Adrenal gland (tissue), 12 donors: ENCODE measurements around the gene MBLAC1. TPM values are rescaled to one million over a fixed set of nuclear protein-coding genes. Genes with fewer than 3 reads are reported as not detected.

ENCODE experiments used
- DNase-seq, 7 donors: peaks; one replicate each; pipeline ENCODE4 v3.0.0-alpha.2; 2019 to 2020
- H3K27ac ChIP-seq, 5 donors: fragments of 200-600 bp; sonication (generic) in 4 of 5; 1 replicate in 3 of 5; 2 replicates in 2 of 5; pipeline versions ENCODE4 v1.5.1 to v1.8.0; 2016 to 2020; ENCODE audit warnings: mild to moderate bottlenecking in 1 of 5
- H3K27me3 ChIP-seq: fragments of 200-600 bp; 2 replicates; pipeline ENCODE4 v1.8.0; 2021
- H3K36me3 ChIP-seq, 2 donors: fragments of 200-600 bp; replicated peaks in 1 of 2; 1 replicate in 1 of 2; 2 replicates in 1 of 2; pipeline versions ENCODE4 v1.5.1 to v1.8.0; 2018 to 2022
- H3K4me1 ChIP-seq, 2 donors: fragments of 200-600 bp; replicated peaks in 1 of 2; 1 replicate in 1 of 2; 2 replicates in 1 of 2; pipeline versions ENCODE4 v1.5.1 to v1.8.0; 2018 to 2021
- H3K4me3 ChIP-seq, 4 donors: fragments of 200-600 bp; sonication (generic) in 3 of 4; one replicate each; pipeline ENCODE4 v1.5.1; 2016 to 2018
- H3K9me3 ChIP-seq, 3 donors: fragments of 200-600 bp; sonication (generic) in 1 of 3; replicated peaks in 1 of 3; 1 replicate in 2 of 3; 2 replicates in 1 of 3; pipeline versions ENCODE4 v1.5.1 to v1.8.0; 2016 to 2021
- CTCF ChIP-seq, 6 experiments: fragments of 450-650 bp in 4 of 6; fragments of 200-600 bp in 2 of 6; sonication (generic) in 1 of 6; IDR thresholded peaks; 1 replicate in 5 of 6; 2 replicates in 1 of 6; pipeline versions ENCODE4 v1.5.1 to v1.8.0; 2016 to 2021; ENCODE audit warnings: antibody characterized with exemption in 6 of 6, mild to moderate bottlenecking in 2 of 6, moderate library complexity in 1 of 6
- POLR2A ChIP-seq, 2 donors: fragments of 450-650 bp; IDR thresholded peaks; one replicate each; pipeline ENCODE4 v1.6.1; 2017; ENCODE audit warnings: antibody characterized with exemption in 2 of 2, mild to moderate bottlenecking in 2 of 2, moderate library complexity in 1 of 2
- WGBS, 4 donors: extraction: QIAGEN DNeasy Blood & Tissue Kit in 2 of 4; methylation state at CpG; one replicate each; pipeline versions ENCODE4 v1.1.5 to v1.1.7; 2013 to 2017; 5-methylcytosine and 5-hydroxymethylcytosine counted together
- intact Hi-C, 2 donors: fragments of 100-400 bp; cut with DNase I; formaldehyde crosslinking; loops; one replicate each; pipeline versions ENCODE4 v1.14.1 to v1.15.0; 2022 to 2023
- microRNA counts, 2 donors: library from miRNA; unstranded; fragments of <30 nt; microRNA quantifications; one replicate each; lab custom pipeline; 2016
- microRNA-seq, 3 donors: library from miRNA; unstranded; fragments of <30 nt; microRNA quantifications; one replicate each; pipeline ENCODE4, GENCODE V29; 2017 to 2020
- polyA plus RNA-seq, 3 donors: library from polyadenylated mRNA; stranded (reverse); fragments of 200-250 nt in 2 of 3; fragments of 350-450 nt in 1 of 3; fragmentation: Illumina TruSeq in 1 of 3; extraction: RNeasy Lipid Tissue Mini Kit (QIAGEN cat#74804) in 1 of 3; gene quantifications; one replicate each; pipeline ENCODE4 v1.2.3, GENCODE V29; 2013 to 2014
- small RNA-seq, 2 donors: library from RNA; depleted of rRNA; stranded (forward); fragments of <200 nt; gene quantifications; one replicate each; pipeline ENCODE3, GENCODE V24; 2016
- total RNA-seq, 9 donors: library from RNA; depleted of rRNA in 4 of 9; stranded (reverse); fragments of >200 nt in 4 of 9; fragments of 120-200 nt in 1 of 9; fragmentation: NEBNext Ultra II Directional in 1 of 9; extraction: Animal tissue kit (Norgen Biotek cat#: 25700) in 1 of 9; gene quantifications; one replicate each; pipeline versions ENCODE4 v1.1.0 to v1.2.4, GENCODE V29; 2013 to 2023
- donor health status: healthy with polysubstance abuse.
- donor health status: Bipolar disorder and iron deficiency.
- donor health status: DM: yes; HTN: yes; CAD: no.
- donor health status: DM: no; HTN: no; CAD: no.
- donor health status: DM: no; HTN: no; CAD: no.
- donor health status: DM: yes; HTN: yes; CAD: no.

Gene MBLAC1
- total and polyA plus RNA-seq, 12 donors = 0.38 to 7.0 (median 3.4) TPM

DNA sequence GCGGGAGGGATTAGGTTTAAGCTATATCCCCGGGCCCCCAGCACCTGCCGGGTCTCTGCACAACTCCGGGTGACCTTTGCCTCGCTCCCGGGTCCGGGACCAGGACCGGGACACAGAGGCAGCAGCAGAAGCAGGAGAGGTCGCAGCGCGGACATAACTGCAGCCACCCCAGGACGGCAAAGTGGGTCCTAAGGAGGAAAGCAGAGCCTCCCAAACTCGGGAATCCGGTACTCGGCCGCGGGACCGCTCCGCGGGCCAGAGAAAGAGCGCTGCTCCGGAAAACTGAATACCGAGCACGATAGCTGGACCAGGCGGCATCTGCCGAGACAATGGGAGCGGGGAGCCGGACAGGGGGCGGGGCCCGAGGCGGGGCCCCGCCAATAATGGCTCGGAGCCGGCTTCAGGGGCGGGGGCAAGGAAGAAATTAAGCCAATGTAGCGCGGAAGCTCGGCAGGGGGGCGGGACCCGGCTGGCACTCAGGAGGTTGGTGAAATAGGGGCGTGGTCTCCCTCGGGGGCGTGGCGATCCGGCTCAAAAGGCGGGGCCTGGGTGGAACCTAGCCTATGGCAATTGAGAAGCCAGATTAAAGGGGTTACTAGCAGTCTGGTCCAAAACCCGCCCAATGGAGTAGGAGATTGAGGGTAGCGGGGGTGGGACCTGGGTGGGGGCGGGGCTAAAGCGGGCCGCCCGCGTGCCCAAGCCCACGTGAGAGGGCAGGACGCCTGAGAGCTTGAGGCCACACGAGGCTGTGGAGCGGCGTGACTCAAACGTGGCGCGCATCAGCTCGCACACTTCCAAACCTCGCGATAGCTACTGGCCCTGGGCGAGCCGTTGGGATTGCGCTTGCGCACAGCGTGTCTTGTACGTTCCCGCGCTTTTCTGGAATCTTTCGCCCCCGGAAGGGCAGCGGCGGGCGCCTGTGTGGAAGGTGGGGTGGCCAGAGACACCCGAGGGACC, 50.6 kb downstream of the MBLAC1 start, which contains the start of the genes GPC2 and STAG3:
Gene GPC2, minus strand, starts transcription at position 337 of the 957 bp plus-strand sequence. Its CDS starts 182 bp downstream, at position 155.
Gene STAG3, plus strand, starts transcription at position 874 of the 957 bp plus-strand sequence. CDS start 2,639 bp downstream, outside the sequence.
- peaks cover 0 to 5% of the 10 kb centered on the region in 2 donors for H3K4me1 ChIP-seq
- WGBS, 4 donors = 1 to 9% (median 4%) methylated on average over 37 to 78 of the region's 78 CpGs
- H3K9me3 ChIP-seq = no peaks in the 10 kb centered on the region
- DNase-seq = peak; percentile 95 to 98 (median 97)
- peak within 1 kb of the TSS in 1 of 4 donors; percentile 46 for H3K4me3 ChIP-seq
- no peak within 1 kb of the TSS for H3K27ac ChIP-seq
- intact Hi-C loops = no loop called here
- H3K27me3 ChIP-seq = no peaks in the 10 kb centered on the region
- H3K36me3 ChIP-seq = no peaks in the 10 kb centered on the region
- TF ChIP-seq CTCF (IDR thresholded peaks at IDR 0.05) = no peak
- no peak for TF ChIP-seq POLR2A (IDR thresholded peaks at IDR 0.05)

MicroRNAs encoded within 50 kb of the gene (microRNA counts, 767-probe panel; counts per million panel counts)
- 4,722 to 5,838 counts per million in 2 donors for microRNA hsa-miR-106b-5p (lab: Ali Mortazavi, UCI)
- 5,707 to 6,499 counts per million in 2 donors for microRNA hsa-miR-25-3p (lab: Ali Mortazavi, UCI)
- microRNA hsa-miR-93-5p (lab: Ali Mortazavi, UCI) = 5,237 to 5,797 counts per million in 2 donors

Small RNA genes within 50 kb of the gene (microRNA-seq; reads per million reads assigned to microRNA genes)
- gene MIR106B (394 to 2,284 (median 813) reads per million in 3 donors), gene MIR25 (236 to 365 (median 254) reads per million in 3 donors), gene MIR4658 (0.45 to 0.76 (median 0.57) reads per million in 3 donors), gene MIR93 (1,296 to 2,263 (median 1,648) reads per million in 3 donors)

Small RNA genes within 50 kb of the gene (small RNA-seq; reads per million reads assigned to genes)
- gene MIR106B (15.3 to 24.4 reads per million in 2 donors), gene MIR25 (510 to 673 reads per million in 2 donors), gene MIR93 (40.6 to 60.3 reads per million in 2 donors)

Other genes with a start within 250 kb of the MBLAC1 start
- under 1 TPM in 2 of 9 donors, not detected in 7; 0.11 to 0.28 TPM for gene OR2AE1, start 249.9 kb upstream of the MBLAC1 start, total RNA-seq
- gene OR2AE1, start 249.9 kb upstream of the MBLAC1 start, polyA plus RNA-seq = not detected
- 10 to 100 TPM; 30.7 to 57.0 (median 37.5) TPM for gene TRIM4, start 207.4 kb upstream of the MBLAC1 start, total RNA-seq
- 10 to 100 TPM; 17.2 to 52.9 (median 19.5) TPM for gene TRIM4, start 207.4 kb upstream of the MBLAC1 start, polyA plus RNA-seq
- under 1 TPM in 1 of 9 donors, not detected in 8; 0.11 TPM for gene GJC3, start 197.3 kb upstream of the MBLAC1 start, total RNA-seq
- gene GJC3, start 197.3 kb upstream of the MBLAC1 start, polyA plus RNA-seq = under 1 TPM; 0.27 to 0.40 (median 0.34) TPM
- gene AZGP1, start 150.9 kb upstream of the MBLAC1 start, total RNA-seq = 1 to 10 TPM in 5 of 9 donors, under 1 TPM in 2, not detected in 2; 0.50 to 3.1 (median 1.8) TPM
- gene AZGP1, start 150.9 kb upstream of the MBLAC1 start, polyA plus RNA-seq = 10 to 100 TPM in 1 of 3 donors, 1 to 10 TPM in 1, under 1 TPM in 1; 0.88 to 29.7 (median 3.9) TPM
- 100 to 1,000 TPM in 2 of 9 donors, 10 to 100 TPM in 7; 35.2 to 134 (median 57.8) TPM for gene ZKSCAN1, start 111.4 kb upstream of the MBLAC1 start, total RNA-seq
- 10 to 100 TPM; 20.3 to 46.6 (median 38.7) TPM for gene ZKSCAN1, start 111.4 kb upstream of the MBLAC1 start, polyA plus RNA-seq
- gene ZSCAN21, start 77.2 kb upstream of the MBLAC1 start, total RNA-seq = 10 to 100 TPM in 8 of 9 donors, 1 to 10 TPM in 1; 10.0 to 22.7 (median 14.7) TPM
- gene ZSCAN21, start 77.2 kb upstream of the MBLAC1 start, polyA plus RNA-seq = 10 to 100 TPM; 11.2 to 14.9 (median 12.5) TPM
- gene ZNF3, start 45.2 kb upstream of the MBLAC1 start, total RNA-seq = 10 to 100 TPM; 13.2 to 47.3 (median 22.2) TPM
- gene ZNF3, start 45.2 kb upstream of the MBLAC1 start, polyA plus RNA-seq = 10 to 100 TPM; 17.4 to 25.5 (median 23.2) TPM
- gene COPS6, start 38.0 kb upstream of the MBLAC1 start, total RNA-seq = 100 to 1,000 TPM in 5 of 9 donors, 10 to 100 TPM in 4; 25.5 to 130 (median 101) TPM
- gene COPS6, start 38.0 kb upstream of the MBLAC1 start, polyA plus RNA-seq = 100 to 1,000 TPM; 135 to 194 (median 187) TPM
- gene MCM7, start 25.6 kb upstream of the MBLAC1 start, total RNA-seq = 10 to 100 TPM; 13.6 to 51.0 (median 28.3) TPM
- 10 to 100 TPM; 12.2 to 72.3 (median 52.4) TPM for gene MCM7, start 25.6 kb upstream of the MBLAC1 start, polyA plus RNA-seq
- 10 to 100 TPM in 7 of 9 donors, 1 to 10 TPM in 2; 9.6 to 24.0 (median 15.9) TPM for gene AP4M1, start 25.3 kb upstream of the MBLAC1 start, total RNA-seq
- 10 to 100 TPM in 2 of 3 donors, 1 to 10 TPM in 1; 9.6 to 30.1 (median 23.5) TPM for gene AP4M1, start 25.3 kb upstream of the MBLAC1 start, polyA plus RNA-seq
- gene TAF6, start 7.6 kb upstream of the MBLAC1 start, total RNA-seq = 100 to 1,000 TPM in 1 of 9 donors, 10 to 100 TPM in 8; 16.0 to 141 (median 70.7) TPM
- 10 to 100 TPM; 41.3 to 69.4 (median 67.9) TPM for gene TAF6, start 7.6 kb upstream of the MBLAC1 start, polyA plus RNA-seq
- 10 to 100 TPM; 14.0 to 46.5 (median 23.3) TPM for gene CNPY4, start 7.3 kb upstream of the MBLAC1 start, total RNA-seq
- gene CNPY4, start 7.3 kb upstream of the MBLAC1 start, polyA plus RNA-seq = 10 to 100 TPM; 16.5 to 28.1 (median 27.3) TPM
- 100 to 1,000 TPM; 104 to 266 (median 151) TPM for gene LAMTOR4, start 22.0 kb downstream of the MBLAC1 start, total RNA-seq
- gene LAMTOR4, start 22.0 kb downstream of the MBLAC1 start, polyA plus RNA-seq = 100 to 1,000 TPM in 2 of 3 donors, 10 to 100 TPM in 1; 33.1 to 224 (median 193) TPM
- 10 to 100 TPM in 7 of 9 donors, 1 to 10 TPM in 2; 4.3 to 23.7 (median 16.9) TPM for gene TRAPPC14, start 31.8 kb downstream of the MBLAC1 start, total RNA-seq
- 10 to 100 TPM; 10.2 to 57.7 (median 47.5) TPM for gene TRAPPC14, start 31.8 kb downstream of the MBLAC1 start, polyA plus RNA-seq
- 10 to 100 TPM in 2 of 9 donors, 1 to 10 TPM in 6, under 1 TPM in 1; 0.78 to 14.3 (median 8.0) TPM for gene GAL3ST4, start 41.6 kb downstream of the MBLAC1 start, total RNA-seq
- 1 to 10 TPM; 3.4 to 4.0 (median 3.5) TPM for gene GAL3ST4, start 41.6 kb downstream of the MBLAC1 start, polyA plus RNA-seq
- gene GPC2, start 50.4 kb downstream of the MBLAC1 start, total RNA-seq = 1 to 10 TPM in 5 of 9 donors, under 1 TPM in 4; 0.35 to 4.3 (median 1.1) TPM
- 1 to 10 TPM in 2 of 3 donors, under 1 TPM in 1; 0.05 to 1.2 (median 1.1) TPM for gene GPC2, start 50.4 kb downstream of the MBLAC1 start, polyA plus RNA-seq
- 1 to 10 TPM in 4 of 9 donors, under 1 TPM in 5; 0.26 to 3.1 (median 0.95) TPM for gene STAG3, start 51.0 kb downstream of the MBLAC1 start, total RNA-seq
- 1 to 10 TPM in 2 of 3 donors, under 1 TPM in 1; 0.77 to 3.3 (median 2.1) TPM for gene STAG3, start 51.0 kb downstream of the MBLAC1 start, polyA plus RNA-seq
- 1 to 10 TPM in 3 of 9 donors, under 1 TPM in 5, not detected in 1; 0.21 to 1.8 (median 0.56) TPM for gene PVRIG, start 93.0 kb downstream of the MBLAC1 start, total RNA-seq
- under 1 TPM in 2 of 3 donors, not detected in 1; 0.34 to 0.56 TPM for gene PVRIG, start 93.0 kb downstream of the MBLAC1 start, polyA plus RNA-seq
- not detected for gene SPDYE3, start 180.7 kb downstream of the MBLAC1 start, total RNA-seq
- under 1 TPM in 1 of 3 donors, not detected in 2; 0.16 TPM for gene SPDYE3, start 180.7 kb downstream of the MBLAC1 start, polyA plus RNA-seq
- 100 to 1,000 TPM in 1 of 9 donors, 10 to 100 TPM in 7, 1 to 10 TPM in 1; 8.7 to 115 (median 28.1) TPM for gene PILRB, start 231.2 kb downstream of the MBLAC1 start, total RNA-seq
- gene PILRB, start 231.2 kb downstream of the MBLAC1 start, polyA plus RNA-seq = 100 to 1,000 TPM in 2 of 3 donors, 10 to 100 TPM in 1; 10.4 to 403 (median 296) TPM
- 10 to 100 TPM in 5 of 9 donors, 1 to 10 TPM in 4; 3.2 to 18.9 (median 12.2) TPM for gene PILRA, start 246.5 kb downstream of the MBLAC1 start, total RNA-seq
- gene PILRA, start 246.5 kb downstream of the MBLAC1 start, polyA plus RNA-seq = 10 to 100 TPM in 2 of 3 donors, 1 to 10 TPM in 1; 5.1 to 17.3 (median 11.9) TPM